HEK293 (cell line): Measurements from ENCODE around the gene HOXA4.

Experiments
- CTCF ChIA-PET: fragments of 350-600 bp; formaldehyde crosslinking; extraction: SDS; loops from one replicate; lab custom pipeline; 2021; ENCODE audit warnings: antibody characterized with exemption; lab: Yijun Ruan, JAX
- POLR2A ChIA-PET: fragments of 300-600 bp; formaldehyde crosslinking; extraction: SDS; loops from one replicate; lab custom pipeline; 2020; ENCODE audit warnings: antibody characterized with exemption, inconsistent platforms; lab: Yijun Ruan, JAX
- H3K27ac ChIP-seq: fragments of 200-500 bp; sonication (Bioruptor generic); 2 replicates; pipeline ENCODE4 v1.5.1; 2014; ENCODE audit warnings: low read depth, low read length, control low read depth, inconsistent platforms; ENCODE audit errors: extremely low read depth
- H3K36me3 ChIP-seq, 2 experiments: fragments of 200-500 bp in 1 of 2; sonication (Bioruptor generic) in 1 of 2; 1 replicate in 1 of 2; 2 replicates in 1 of 2; pipeline ENCODE4 v1.5.1; 2014 to 2017; ENCODE audit warnings: inconsistent platforms in 2 of 2, low read length in 2 of 2; ENCODE audit not compliant: control insufficient read depth in 2 of 2, insufficient read depth in 1 of 2
- H3K4me1 ChIP-seq: fragments of 200-500 bp; sonication (Bioruptor generic); 2 replicates; pipeline ENCODE4 v1.5.1; 2014; ENCODE audit warnings: mild to moderate bottlenecking, low read length, inconsistent platforms; ENCODE audit not compliant: control insufficient read depth, insufficient read depth
- H3K4me3 ChIP-seq: 2 replicates; pipeline ENCODE4 v1.5.1; 2011; ENCODE audit warnings: low read depth, mild to moderate bottlenecking, control low read depth, low read length, moderate library complexity
- H3K9me3 ChIP-seq: fragments of 200-500 bp; sonication (Bioruptor generic); 2 replicates; pipeline ENCODE4 v1.5.1; 2014; ENCODE audit warnings: low read depth, low read length, inconsistent platforms; ENCODE audit not compliant: control insufficient read depth, insufficient read depth
- EGR2 ChIP-seq: fragments of 450-650 bp; formaldehyde crosslinking; IDR thresholded peaks from 2 replicates; pipeline ENCODE4 v1.5.1; 2016; ENCODE audit warnings: low read depth, missing biosample characterization, missing genetic modification characterization
- HIC1 ChIP-seq: fragments of 450-650 bp; formaldehyde crosslinking; IDR thresholded peaks from 2 replicates; pipeline ENCODE4 v1.5.1; 2016; ENCODE audit warnings: missing biosample characterization, missing genetic modification characterization
- KLF1 ChIP-seq: fragments of 450-650 bp; formaldehyde crosslinking; IDR thresholded peaks from 2 replicates; pipeline ENCODE4 v1.5.1; 2016; ENCODE audit warnings: missing biosample characterization, missing genetic modification characterization
- KLF10 ChIP-seq: fragments of 450-650 bp; IDR thresholded peaks from 2 replicates; pipeline ENCODE4 v1.5.1; 2018; ENCODE audit warnings: missing biosample characterization, mild to moderate bottlenecking, missing genetic modification characterization
- KLF7 ChIP-seq: fragments of 450-650 bp; formaldehyde crosslinking; IDR thresholded peaks from 2 replicates; pipeline ENCODE4 v1.5.1; 2016; ENCODE audit warnings: missing biosample characterization, missing genetic modification characterization, borderline replicate concordance
- MEIS1 ChIP-seq: sonication (generic); formaldehyde crosslinking; IDR thresholded peaks from 2 replicates; pipeline ENCODE4 v1.8.1; 2022; ENCODE audit warnings: missing genetic modification reagents, mild to moderate bottlenecking, borderline replicate concordance
- PRDM4 ChIP-seq: fragments of 450-650 bp; formaldehyde crosslinking; IDR thresholded peaks from 2 replicates; pipeline ENCODE4 v1.5.1; 2017; ENCODE audit warnings: missing biosample characterization, missing genetic modification characterization
- SP2 ChIP-seq: fragments of 450-650 bp; formaldehyde crosslinking; IDR thresholded peaks from 2 replicates; pipeline ENCODE4 v1.5.1; 2016; ENCODE audit warnings: missing biosample characterization, missing genetic modification characterization
- TCF7L2 ChIP-seq: IDR thresholded peaks from 2 replicates; pipeline ENCODE4 v1.6.1; 2011; ENCODE audit warnings: low read depth, mild to moderate bottlenecking, inconsistent platforms, low read length, moderate library complexity, borderline replicate concordance
- ZBTB20 ChIP-seq: fragments of 450-650 bp; formaldehyde crosslinking; IDR thresholded peaks from 2 replicates; pipeline ENCODE4 v1.5.1; 2016; ENCODE audit warnings: missing biosample characterization, missing genetic modification characterization
- ZNF24 ChIP-seq: fragments of 450-650 bp; formaldehyde crosslinking; IDR thresholded peaks from 2 replicates; pipeline ENCODE4 v1.5.1; 2016; ENCODE audit warnings: missing biosample characterization, missing genetic modification characterization
- ZNF266 ChIP-seq: fragments of 450-650 bp; formaldehyde crosslinking; IDR thresholded peaks from 2 replicates; pipeline ENCODE4 v1.5.1; 2016; ENCODE audit warnings: missing biosample characterization, missing genetic modification characterization, low read depth
- ZNF274 ChIP-seq, 2 experiments: fragments of 200-500 bp in 1 of 2; fragments of 450-650 bp in 1 of 2; sonication (Bioruptor generic) in 1 of 2; formaldehyde crosslinking in 1 of 2; IDR thresholded peaks; 2 replicates each; pipeline versions ENCODE4 v1.5.1 to v1.6.1; 2014 to 2016; ENCODE audit warnings: borderline replicate concordance in 1 of 2, inconsistent platforms in 1 of 2, low read length in 1 of 2, missing biosample characterization in 1 of 2, missing genetic modification characterization in 1 of 2
- ZNF280D ChIP-seq: fragments of 450-650 bp; formaldehyde crosslinking; IDR thresholded peaks from 2 replicates; pipeline ENCODE4 v1.5.1; 2016; ENCODE audit warnings: missing biosample characterization, missing genetic modification characterization
- ZNF302 ChIP-seq: fragments of 450-650 bp; formaldehyde crosslinking; IDR thresholded peaks from 2 replicates; pipeline ENCODE4 v1.5.1; 2016; ENCODE audit warnings: missing biosample characterization, missing genetic modification characterization, low read depth
- ZNF391 ChIP-seq: fragments of 450-650 bp; formaldehyde crosslinking; IDR thresholded peaks from 2 replicates; pipeline ENCODE4 v1.5.1; 2016; ENCODE audit warnings: low read depth, missing biosample characterization, missing genetic modification characterization, borderline replicate concordance
- ZNF449 ChIP-seq: fragments of 450-650 bp; formaldehyde crosslinking; IDR thresholded peaks from 2 replicates; pipeline ENCODE4 v1.5.1; 2017; ENCODE audit warnings: missing biosample characterization, mild to moderate bottlenecking, missing genetic modification characterization, moderate library complexity
- ZNF571 ChIP-seq: fragments of 450-650 bp; formaldehyde crosslinking; IDR thresholded peaks from 2 replicates; pipeline ENCODE4 v1.5.0; 2017; ENCODE audit warnings: missing biosample characterization, missing genetic modification characterization
- ZNF658 ChIP-seq: fragments of 450-650 bp; formaldehyde crosslinking; IDR thresholded peaks from 2 replicates; pipeline ENCODE4; 2016; ENCODE audit warnings: missing biosample characterization, missing genetic modification characterization
- ZNF677 ChIP-seq: fragments of 450-650 bp; IDR thresholded peaks from 2 replicates; pipeline ENCODE4 v1.5.0; 2018; ENCODE audit warnings: missing biosample characterization, mild to moderate bottlenecking, missing genetic modification characterization, moderate library complexity
- ZNF704 ChIP-seq: fragments of 450-650 bp; formaldehyde crosslinking; IDR thresholded peaks from 2 replicates; pipeline ENCODE4 v1.5.1; 2016; ENCODE audit warnings: missing biosample characterization, missing genetic modification characterization
- ZXDB ChIP-seq: fragments of 450-650 bp; formaldehyde crosslinking; IDR thresholded peaks from 2 replicates; pipeline ENCODE4 v1.5.1; 2016; ENCODE audit warnings: missing biosample characterization, missing genetic modification characterization

HOXA4 gene

GRCh38 chr7:27174874-27175625 lies 44.5 kb upstream of the HOXA4 start (continued):
- no peak for TF ChIP-seq ZBTB20

- ChIA-PET POLR2A (interaction anchor here (1.1 to 11.2 kb wide), 10 partner anchors 8 to 1312 kb away, joined by 3 to 237 read pairs (median 4); partner anchors contain the start of genes HOXA11, HOXA13 and HOXA6), CTCF (interaction anchor here (0.7 to 2.2 kb wide), 2 partner anchors 10 to 60 kb away, joined by 3 to 7 read pairs; partner anchors contain the start of gene HOXA11)
- H3K9me3 ChIP-seq: no peaks in the 10 kb centered on the region
- peak within 1 kb of the TSS; percentile 76 for H3K4me3 ChIP-seq
- peaks cover 10% of the 10 kb centered on the region for H3K4me1 ChIP-seq
- H3K36me3 ChIP-seq: peaks cover 8% of the 10 kb centered on the region in 2 experiments
- peak within 1 kb of the TSS; percentile 100 for H3K27ac ChIP-seq
- TF ChIP-seq TCF7L2 (no peak), KLF1 (tag by site-specific recombination) (no peak), ZNF658 (tag by site-specific recombination) (no peak), PRDM4 (tag by site-specific recombination) (no peak; the same call in 1 of the 2 replicates), ZNF704 (tag by site-specific recombination) (no peak), ZNF449 (tag by site-specific recombination) (no peak), SP2 (tag by site-specific recombination) (no peak; the same call in 1 of the 2 replicates), ZXDB (tag by site-specific recombination) (peak; percentile 83), KLF10 (tag by site-specific recombination) (0 out of 2 replicates have a peak, but pooled peaks have one; percentile 21), ZNF266 (tag by site-specific recombination) (no peak), MEIS1 (CRISPR knock-in tag) (no peak), ZNF302 (no peak), ZNF274 (IDR thresholded peaks at IDR 0.05; ENCODE audit: low read length) (no peak), ZNF274 (tag by site-specific recombination; IDR thresholded peaks at IDR 0.05; ENCODE audit: borderline replicate concordance) (no peak), KLF7 (tag by site-specific recombination) (no peak), HIC1 (0 out of 2 replicates have a peak, but pooled peaks have one; percentile 16), ZNF677 (tag by site-specific recombination) (no peak), ZNF24 (tag by site-specific recombination) (no peak), ZNF391 (tag by site-specific recombination) (no peak), ZNF280D (no peak), EGR2 (peak; percentile 64; the same call in 1 of the 2 replicates), ZNF571 (tag by site-specific recombination) (no peak)
Observed at GRCh38 chr7:27173956-27174873, 43.7 kb upstream of the HOXA4 start, which contains the start of gene HOXA10. TSS of gene HOXA10 (minus strand) at chr7:27174320. CDS start at chr7:27174306, 14 bp downstream.
